ENCODE measurements around the gene CCSER1.
"Not testable (repeated sequence)": the region's sequence is repeated elsewhere in the genome, so short reads cannot be mapped to it uniquely, and the experiment has no call there.

The CCSER1 gene

GRCh38 chr4:90705501-90705900 is 578.3 kb downstream of the CCSER1 start:
- not testable (repeated sequence) for ATAC-seq; DNase-seq; H3K4me3 Mint-ChIP-seq; H3K27me3 Mint-ChIP-seq; H3K27ac Mint-ChIP-seq; H3K4me1 Mint-ChIP-seq; H3K36me3 Mint-ChIP-seq (ENCODE audit: low read depth)
- H3K9me3 Mint-ChIP-seq, result peaks cover 20% of the 10 kb centered on the region

- Mint-ChIP-seq H3K36me3 (ENCODE audit: low read depth) (no peaks in the 10 kb centered on the region), H3K4me1 (no peaks in the 10 kb centered on the region), H3K4me3 (no peak overlapping the region), H3K9me3 (peaks cover 8% of the 10 kb centered on the region), H3K27me3 (no peaks in the 10 kb centered on the region), H3K27ac (no peak overlapping the region)
- ATAC-seq (no peak), DNase-seq (no peak)
Observed at GRCh38 chr4:90715242-90715641, 588.0 kb downstream of the CCSER1 start.

- no peaks in the 10 kb centered on the region for H3K27me3 Mint-ChIP-seq
- no peak for DNase-seq
- no peak for ATAC-seq
- H3K36me3 Mint-ChIP-seq (ENCODE audit: low read depth), result no peaks in the 10 kb centered on the region
- H3K9me3 Mint-ChIP-seq, result no peaks in the 10 kb centered on the region
- no peaks in the 10 kb centered on the region for H3K4me1 Mint-ChIP-seq
- H3K4me3 Mint-ChIP-seq, result no peak overlapping the region
- H3K27ac Mint-ChIP-seq, result no peak overlapping the region
Observed at GRCh38 chr4:90718931-90719330, 591.7 kb downstream of the CCSER1 start.

GRCh38 chr4:90727938-90728337 is 600.7 kb downstream of the CCSER1 start:
- no peak for DNase-seq
- H3K36me3 Mint-ChIP-seq (ENCODE audit: low read depth), result no peaks in the 10 kb centered on the region
- H3K4me1 Mint-ChIP-seq, result no peaks in the 10 kb centered on the region
- H3K9me3 Mint-ChIP-seq, result peaks cover 5% of the 10 kb centered on the region
- no peak for ATAC-seq
- no peak overlapping the region for H3K4me3 Mint-ChIP-seq
- no peak overlapping the region for H3K27ac Mint-ChIP-seq
- no peaks in the 10 kb centered on the region for H3K27me3 Mint-ChIP-seq

GRCh38 chr4:90730752-90731151 is 603.6 kb downstream of the CCSER1 start:
- DNase-seq (no peak), ATAC-seq (no peak)
- Mint-ChIP-seq H3K4me3 (no peak overlapping the region), H3K4me1 (no peaks in the 10 kb centered on the region), H3K27ac (no peak overlapping the region), H3K9me3 (peaks cover 16% of the 10 kb centered on the region), H3K27me3 (no peaks in the 10 kb centered on the region), H3K36me3 (ENCODE audit: low read depth) (no peaks in the 10 kb centered on the region)

- Mint-ChIP-seq H3K4me3 (no peak overlapping the region), H3K9me3 (peaks cover 16% of the 10 kb centered on the region), H3K4me1 (no peaks in the 10 kb centered on the region), H3K27ac (no peak overlapping the region), H3K27me3 (no peaks in the 10 kb centered on the region), H3K36me3 (ENCODE audit: low read depth) (no peaks in the 10 kb centered on the region)
- ATAC-seq (no peak), DNase-seq (no peak)
Observed at GRCh38 chr4:90733211-90733610, 606.0 kb downstream of the CCSER1 start.

GRCh38 chr4:90745176-90745575 is 618.0 kb downstream of the CCSER1 start:
- no peaks in the 10 kb centered on the region for H3K27me3 Mint-ChIP-seq
- DNase-seq (no peak), ATAC-seq (no peak)
- no peaks in the 10 kb centered on the region for H3K4me1 Mint-ChIP-seq
- no peak overlapping the region for H3K4me3 Mint-ChIP-seq
- peaks cover 1% of the 10 kb centered on the region for H3K36me3 Mint-ChIP-seq (ENCODE audit: low read depth)
- no peak overlapping the region for H3K27ac Mint-ChIP-seq
- H3K9me3 Mint-ChIP-seq, result peaks cover 13% of the 10 kb centered on the region

- ATAC-seq, result no peak
- Mint-ChIP-seq H3K4me3 (no peak overlapping the region), H3K27ac (no peak overlapping the region), H3K9me3 (no peaks in the 10 kb centered on the region), H3K36me3 (ENCODE audit: low read depth) (no peaks in the 10 kb centered on the region), H3K27me3 (no peaks in the 10 kb centered on the region), H3K4me1 (no peaks in the 10 kb centered on the region)
- no peak for DNase-seq
Observed at GRCh38 chr4:90753068-90753467, 625.9 kb downstream of the CCSER1 start.

GRCh38 chr4:90757534-90758060 is 630.4 kb downstream of the CCSER1 start:
- Mint-ChIP-seq H3K9me3 (no peaks in the 10 kb centered on the region), H3K36me3 (ENCODE audit: low read depth) (no peaks in the 10 kb centered on the region), H3K27ac (no peak overlapping the region), H3K4me3 (no peak overlapping the region), H3K4me1 (no peaks in the 10 kb centered on the region), H3K27me3 (no peaks in the 10 kb centered on the region)
- no peak for DNase-seq
- no peak for ATAC-seq

- DNase-seq (no peak), ATAC-seq (no peak)
- no peaks in the 10 kb centered on the region for H3K27me3 Mint-ChIP-seq
- H3K4me1 Mint-ChIP-seq, result no peaks in the 10 kb centered on the region
- no peak overlapping the region for H3K27ac Mint-ChIP-seq
- H3K36me3 Mint-ChIP-seq (ENCODE audit: low read depth), result no peaks in the 10 kb centered on the region
- H3K9me3 Mint-ChIP-seq, result no peaks in the 10 kb centered on the region
- no peak overlapping the region for H3K4me3 Mint-ChIP-seq
Observed at GRCh38 chr4:90760059-90760458, 632.9 kb downstream of the CCSER1 start.

GRCh38 chr4:90766837-90767236 is 639.6 kb downstream of the CCSER1 start:
- no peak for DNase-seq
- H3K9me3 Mint-ChIP-seq, result peaks cover 8% of the 10 kb centered on the region
- no peaks in the 10 kb centered on the region for H3K4me1 Mint-ChIP-seq
- ATAC-seq, result no peak
- no peaks in the 10 kb centered on the region for H3K27me3 Mint-ChIP-seq
- no peaks in the 10 kb centered on the region for H3K36me3 Mint-ChIP-seq (ENCODE audit: low read depth)
- no peak overlapping the region for H3K4me3 Mint-ChIP-seq
- no peak overlapping the region for H3K27ac Mint-ChIP-seq

GRCh38 chr4:90769251-90769650 is 642.1 kb downstream of the CCSER1 start:
- Mint-ChIP-seq H3K27me3 (no peaks in the 10 kb centered on the region), H3K4me1 (no peaks in the 10 kb centered on the region), H3K27ac (no peak overlapping the region), H3K4me3 (no peak overlapping the region), H3K9me3 (peaks cover 8% of the 10 kb centered on the region), H3K36me3 (ENCODE audit: low read depth) (no peaks in the 10 kb centered on the region)
- ATAC-seq (no peak), DNase-seq (no peak)

- ATAC-seq (no peak), DNase-seq (no peak)
- Mint-ChIP-seq H3K27me3 (no peaks in the 10 kb centered on the region), H3K4me3 (no peak overlapping the region), H3K27ac (no peak overlapping the region), H3K4me1 (no peaks in the 10 kb centered on the region), H3K9me3 (peaks cover 4% of the 10 kb centered on the region), H3K36me3 (ENCODE audit: low read depth) (no peaks in the 10 kb centered on the region)
Observed at GRCh38 chr4:90780193-90780592, 653.0 kb downstream of the CCSER1 start.

- H3K4me3 Mint-ChIP-seq, result no peak overlapping the region
- H3K9me3 Mint-ChIP-seq, result peaks cover 17% of the 10 kb centered on the region
- no peaks in the 10 kb centered on the region for H3K27me3 Mint-ChIP-seq
- no peak overlapping the region for H3K27ac Mint-ChIP-seq
- H3K4me1 Mint-ChIP-seq, result no peaks in the 10 kb centered on the region
- H3K36me3 Mint-ChIP-seq (ENCODE audit: low read depth), result no peaks in the 10 kb centered on the region
- no peak for ATAC-seq
- no peak for DNase-seq
Observed at GRCh38 chr4:90786602-90787001, 659.4 kb downstream of the CCSER1 start.

GRCh38 chr4:90792696-90793095 is 665.5 kb downstream of the CCSER1 start:
- peaks cover 40% of the 10 kb centered on the region for H3K9me3 Mint-ChIP-seq
- no peak overlapping the region for H3K4me3 Mint-ChIP-seq
- no peaks in the 10 kb centered on the region for H3K4me1 Mint-ChIP-seq
- no peak for ATAC-seq
- DNase-seq, result no peak
- no peaks in the 10 kb centered on the region for H3K36me3 Mint-ChIP-seq (ENCODE audit: low read depth)
- no peaks in the 10 kb centered on the region for H3K27me3 Mint-ChIP-seq
- no peak overlapping the region for H3K27ac Mint-ChIP-seq

- H3K4me1 Mint-ChIP-seq, result no peaks in the 10 kb centered on the region
Observed at GRCh38 chr4:90798948-90799347, 671.8 kb downstream of the CCSER1 start.

More at GRCh38 chr4:90798948-90799347, 671.8 kb downstream of the CCSER1 start:
- Mint-ChIP-seq H3K4me3 (no peak overlapping the region), H3K36me3 (ENCODE audit: low read depth) (no peaks in the 10 kb centered on the region), H3K9me3 (peaks cover 39% of the 10 kb centered on the region), H3K27ac (no peak overlapping the region), H3K27me3 (no peaks in the 10 kb centered on the region)
- no peak for DNase-seq
- no peak for ATAC-seq
